H9 (cell line): ENCODE data around the gene PFN3. TPM values are rescaled to one million over a fixed set of nuclear protein-coding genes. Genes with fewer than 3 reads are reported as not detected.

Source experiments
- DNase-seq: peaks from one replicate; pipeline ENCODE4 v3.0.0-alpha.2; 2017
- H2AFZ ChIP-seq: one replicate; pipeline ENCODE4 v1.6.1; 2013; ENCODE audit warnings: mild to moderate bottlenecking, low read length, control low read depth, moderate library complexity
- H2AK5ac ChIP-seq: 2 replicates; pipeline ENCODE4 v1.6.1; 2013; ENCODE audit warnings: low read length, control low read depth, mixed read lengths; ENCODE audit not compliant: insufficient read length
- H2BK120ac ChIP-seq: one replicate; pipeline ENCODE4 v1.6.1; 2013; ENCODE audit warnings: low read depth, mild to moderate bottlenecking, low read length, control low read depth, inconsistent platforms; ENCODE audit not compliant: poor library complexity, severe bottlenecking
- H2BK12ac ChIP-seq: 2 replicates; pipeline ENCODE4 v1.6.1; 2013; ENCODE audit warnings: low read length, control low read depth, mixed read lengths, low read depth; ENCODE audit not compliant: insufficient read length
- H2BK15ac ChIP-seq: 2 replicates; pipeline ENCODE4 v1.6.1; 2013; ENCODE audit warnings: low read depth, low read length, control low read depth
- H2BK20ac ChIP-seq: one replicate; pipeline ENCODE4 v1.6.1; 2013; ENCODE audit warnings: low read depth, mild to moderate bottlenecking, low read length, control low read depth, inconsistent platforms; ENCODE audit not compliant: poor library complexity, severe bottlenecking
- H2BK5ac ChIP-seq: 2 replicates; pipeline ENCODE4 v1.6.1; 2013; ENCODE audit warnings: low read length, control low read depth, mixed read lengths; ENCODE audit not compliant: insufficient read length
- H3K14ac ChIP-seq: 2 replicates; pipeline ENCODE4 v1.6.1; 2013; ENCODE audit warnings: low read length, control low read depth; ENCODE audit not compliant: insufficient read depth
- H3K18ac ChIP-seq: 2 replicates; pipeline ENCODE4 v1.6.1; 2013; ENCODE audit warnings: low read depth, mild to moderate bottlenecking, mixed read lengths, low read length, control low read depth; ENCODE audit not compliant: insufficient read length
- H3K23ac ChIP-seq: 2 replicates; pipeline ENCODE4 v1.6.1; 2013; ENCODE audit warnings: low read length, control low read depth, mixed read lengths, low read depth; ENCODE audit not compliant: insufficient read length
- H3K23me2 ChIP-seq: 2 replicates; pipeline ENCODE4 v1.6.1; 2013; ENCODE audit warnings: low read depth, mild to moderate bottlenecking, mixed read lengths, low read length, control low read depth; ENCODE audit not compliant: insufficient read length, poor library complexity, severe bottlenecking
- H3K27ac ChIP-seq: 2 replicates; pipeline ENCODE4 v1.5.1; 2013; ENCODE audit warnings: low read length, control low read depth, mixed read lengths, low read depth; ENCODE audit not compliant: insufficient read length
- H3K27me3 ChIP-seq: 2 replicates; pipeline ENCODE4 v1.6.1; 2013; ENCODE audit warnings: low read length, control low read depth, inconsistent platforms; ENCODE audit not compliant: insufficient read depth
- H3K4ac ChIP-seq: 2 replicates; pipeline ENCODE4 v1.6.1; 2013; ENCODE audit warnings: low read depth, mild to moderate bottlenecking, control low read depth, inconsistent platforms, low read length, moderate library complexity
- H3K4me1 ChIP-seq: 2 replicates; pipeline ENCODE4 v1.6.1; 2013; ENCODE audit warnings: low read length, control low read depth, inconsistent platforms; ENCODE audit not compliant: insufficient read depth
- H3K4me2 ChIP-seq: 2 replicates; pipeline ENCODE4 v1.6.1; 2013; ENCODE audit warnings: low read length, control low read depth, mixed read lengths; ENCODE audit not compliant: insufficient read length, insufficient read depth
- H3K56ac ChIP-seq: 2 replicates; pipeline ENCODE4 v1.6.1; 2013; ENCODE audit warnings: low read depth, mild to moderate bottlenecking, mixed read lengths, low read length, control low read depth; ENCODE audit not compliant: insufficient read length
- H3K79me1 ChIP-seq: 2 replicates; pipeline ENCODE4 v1.6.1; 2013; ENCODE audit warnings: low read depth, mild to moderate bottlenecking, moderate library complexity, low read length, control low read depth, inconsistent platforms; ENCODE audit not compliant: insufficient read depth, poor library complexity, severe bottlenecking
- H3K79me2 ChIP-seq: 2 replicates; pipeline ENCODE4 v1.6.1; 2013; ENCODE audit warnings: low read length, control low read depth, inconsistent platforms; ENCODE audit not compliant: insufficient read depth
- H3K9ac ChIP-seq: 2 replicates; pipeline ENCODE4 v1.6.1; 2013; ENCODE audit warnings: low read length, control low read depth, mixed read lengths; ENCODE audit not compliant: insufficient read length; ENCODE audit errors: extremely low read depth
- H3K9me3 ChIP-seq: one replicate; pipeline ENCODE4 v1.6.1; 2013; ENCODE audit warnings: low read depth, low read length, inconsistent platforms; ENCODE audit not compliant: control insufficient read depth
- H3T11ph ChIP-seq: one replicate; pipeline ENCODE4 v1.6.1; 2013; ENCODE audit warnings: mild to moderate bottlenecking, low read length, control low read depth, inconsistent platforms
- H4K20me1 ChIP-seq: one replicate; pipeline ENCODE4 v1.6.1; 2013; ENCODE audit not compliant: control insufficient read depth, insufficient read length, insufficient read depth
- H4K5ac ChIP-seq: 2 replicates; pipeline ENCODE4 v1.6.1; 2013; ENCODE audit warnings: low read depth, mild to moderate bottlenecking, mixed read lengths, low read length, control low read depth; ENCODE audit not compliant: insufficient read length
- H4K8ac ChIP-seq: replicated peaks from 2 replicates; pipeline ENCODE4 v1.6.1; 2013; ENCODE audit warnings: low read length, control low read depth, mixed read lengths, low read depth; ENCODE audit not compliant: insufficient read length
- H4K91ac ChIP-seq: 2 replicates; pipeline ENCODE4 v1.6.1; 2013; ENCODE audit warnings: low read depth, mild to moderate bottlenecking, moderate library complexity, mixed read lengths, low read length, control low read depth; ENCODE audit not compliant: insufficient read length
- H3K27ac Mint-ChIP-seq, 3 experiments: 2 replicates in 2 of 3; 3 replicates in 1 of 3; pipeline ENCODE4 v1.8.0; 2020 to 2021; ENCODE audit warnings: mixed read lengths in 3 of 3, mild to moderate bottlenecking in 1 of 3, moderate library complexity in 1 of 3
- H3K27me3 Mint-ChIP-seq: 2 replicates; pipeline ENCODE4 v1.8.0; 2021; ENCODE audit warnings: low read depth, mild to moderate bottlenecking, moderate library complexity, mixed read lengths
- H3K36me3 Mint-ChIP-seq, 3 experiments: 2 replicates in 2 of 3; 3 replicates in 1 of 3; pipeline ENCODE4 v1.8.0; 2020 to 2021; ENCODE audit warnings: low read depth in 3 of 3, mixed read lengths in 3 of 3; ENCODE audit not compliant: insufficient read depth in 1 of 3
- H3K4me1 Mint-ChIP-seq, 2 experiments: 2 replicates each; pipeline ENCODE4 v1.8.0; 2020; ENCODE audit warnings: mixed read lengths in 2 of 2
- H3K4me3 Mint-ChIP-seq, 2 experiments: 2 replicates in 1 of 2; 3 replicates in 1 of 2; pipeline ENCODE4 v1.8.0; 2020 to 2021; ENCODE audit warnings: mild to moderate bottlenecking in 2 of 2, mixed read lengths in 2 of 2, moderate library complexity in 1 of 2
- H3K9me3 Mint-ChIP-seq, 2 experiments: 2 replicates in 1 of 2; 3 replicates in 1 of 2; pipeline ENCODE4 v1.8.0; 2020; ENCODE audit warnings: mild to moderate bottlenecking in 2 of 2, mixed read lengths in 2 of 2, moderate library complexity in 1 of 2
- CTCF ChIP-seq: fragments of 200-600 bp; sonication (generic); conservative IDR thresholded peaks from 3 replicates; pipeline ENCODE4 v1.8.0; 2021; ENCODE audit warnings: antibody characterized with exemption, mild to moderate bottlenecking
- WGBS: extraction: QIAGEN DNeasy Blood & Tissue Kit; methylation state at CpG from one replicate; pipeline ENCODE4 v1.1.7; 2013; ENCODE audit warnings: missing lambda C conversion rate, low lambda C conversion rate, mixed read lengths; ENCODE audit not compliant: insufficient read length; ENCODE audit errors: extremely low coverage; 5-methylcytosine and 5-hydroxymethylcytosine counted together
- total RNA-seq: library from RNA; stranded (reverse); gene quantifications from 2 replicates; pipeline ENCODE4 v1.2.1, GENCODE V29; 2021

Gene PFN3
- total RNA-seq, 1 experiment from 2014 or later, result not detected

- Histone ChIP-seq H2BK5ac (no peak overlapping the region), H3T11ph (no peak overlapping the region), H2BK12ac (no peak overlapping the region), H4K5ac (no peak overlapping the region), H3K4me1 (no peaks in the 10 kb centered on the region), H3K9me3 (no peaks in the 10 kb centered on the region), H3K9ac (no peak overlapping the region), H2BK120ac (no peak overlapping the region), H3K18ac (no peak overlapping the region), H3K27me3 (no peaks in the 10 kb centered on the region; the same call in 1 of the 2 replicates), H3K4me2 (no peak overlapping the region), H2BK15ac (no peak overlapping the region), H2BK20ac (no peak overlapping the region), H3K79me1 (no peaks in the 10 kb centered on the region), H3K79me2 (no peaks in the 10 kb centered on the region), H4K91ac (no peak overlapping the region), H3K14ac (no peak overlapping the region), H3K27ac (no peak overlapping the region), H4K20me1 (no peaks in the 10 kb centered on the region), H3K4ac (no peak overlapping the region), H2AK5ac (no peak overlapping the region), H2AFZ (no peak overlapping the region), H3K23ac (no peak overlapping the region), H3K23me2 (no peaks in the 10 kb centered on the region), H3K56ac (no peak overlapping the region), H4K8ac (no peak overlapping the region)
- TF ChIP-seq CTCF, result no peak
- H3K4me1 Mint-ChIP-seq, result peaks cover 17 to 23% of the 10 kb centered on the region in 2 experiments
- WGBS, result no CpG with 5 or more reads among the region's 10 CpGs
- no peak overlapping the region for H3K4me3 Mint-ChIP-seq
- no peaks in the 10 kb centered on the region for H3K9me3 Mint-ChIP-seq
- no peak for DNase-seq
- peaks cover 68% of the 10 kb centered on the region for H3K27me3 Mint-ChIP-seq
- H3K27ac Mint-ChIP-seq, result no peak overlapping the region
- H3K36me3 Mint-ChIP-seq, result no peaks in the 10 kb centered on the region
Measured at GRCh38 chr5:177388521-177389052, 11.9 kb downstream of the PFN3 start.
